DMS153 (cell line): ENCODE measurements around the gene ACTL9.

Source experiments
- DNase-seq: peaks from one replicate; lab custom pipeline; 2025; lab: John Stamatoyannopoulos, UW

The ACTL9 gene

GRCh38 chr19:8684001-8684902 lies 14.3 kb downstream of the ACTL9 start:
- DNase-seq: no peak

- DNase-seq: no peak
Measured at GRCh38 chr19:8682931-8683330, 15.7 kb downstream of the ACTL9 start.

- no peak for DNase-seq
Measured at GRCh38 chr19:8682472-8682871, 16.1 kb downstream of the ACTL9 start.

GRCh38 chr19:8681345-8682029 lies 17.1 kb downstream of the ACTL9 start:
- DNase-seq: no peak

- no peak for DNase-seq
Measured at GRCh38 chr19:8680676-8681344, 17.8 kb downstream of the ACTL9 start.

- DNase-seq: no peak
Measured at GRCh38 chr19:8678244-8678807, 20.3 kb downstream of the ACTL9 start.

GRCh38 chr19:8675066-8675465 lies 23.5 kb downstream of the ACTL9 start:
- DNase-seq: no peak

GRCh38 chr19:8673276-8673891 lies 25.2 kb downstream of the ACTL9 start:
- DNase-seq: no peak

- no peak for DNase-seq
Measured at GRCh38 chr19:8666814-8667405, 31.7 kb downstream of the ACTL9 start.

- DNase-seq: no peak
Measured at GRCh38 chr19:8665468-8666213, 33.0 kb downstream of the ACTL9 start.

- DNase-seq: no peak
Measured at GRCh38 chr19:8664671-8665057, 33.9 kb downstream of the ACTL9 start.

GRCh38 chr19:8663920-8664670 lies 34.5 kb downstream of the ACTL9 start:
- no peak for DNase-seq

- DNase-seq: no peak
Measured at GRCh38 chr19:8662263-8662662, 36.3 kb downstream of the ACTL9 start.

GRCh38 chr19:8659905-8660304 lies 38.7 kb downstream of the ACTL9 start:
- DNase-seq: no peak

GRCh38 chr19:8657869-8658268 lies 40.7 kb downstream of the ACTL9 start:
- DNase-seq: no peak

GRCh38 chr19:8655340-8655709 lies 43.3 kb downstream of the ACTL9 start:
- DNase-seq: no peak

GRCh38 chr19:8654591-8655339 lies 43.8 kb downstream of the ACTL9 start:
- no peak for DNase-seq

GRCh38 chr19:8648240-8648639 lies 50.4 kb downstream of the ACTL9 start:
- DNase-seq: no peak
